HG03521 (cell line): ENCODE measurements around the gene LOXHD1.

Experiments used
- ATAC-seq: cut with Tn5 transposase; IDR thresholded peaks from one replicate; pipeline ENCODE4 v1.9.1; 2021; ENCODE audit warnings: mild to moderate bottlenecking, moderate library complexity; ENCODE audit not compliant: unreplicated experiment

The LOXHD1 gene

GRCh38 chr18:46672062-46672970 is 15.3 kb upstream of the LOXHD1 start:
- no peak for ATAC-seq

- ATAC-seq = no peak
Measured at GRCh38 chr18:46668694-46669093, 11.7 kb upstream of the LOXHD1 start.

- ATAC-seq = no peak
Measured at GRCh38 chr18:46668135-46668534, 11.1 kb upstream of the LOXHD1 start.

GRCh38 chr18:46663539-46663938 is 6.5 kb upstream of the LOXHD1 start:
- ATAC-seq = no peak

GRCh38 chr18:46660957-46661749 is 4.1 kb upstream of the LOXHD1 start:
- no peak for ATAC-seq

- no peak for ATAC-seq
Measured at GRCh38 chr18:46659484-46659883, 2.5 kb upstream of the LOXHD1 start.

- ATAC-seq = no peak
Measured at GRCh38 chr18:46656326-46657114, 500 bp downstream of the LOXHD1 start.

GRCh38 chr18:46652372-46652771 is 4.6 kb downstream of the LOXHD1 start:
- no peak for ATAC-seq

- ATAC-seq = no peak
Measured at GRCh38 chr18:46650681-46651080, 6.3 kb downstream of the LOXHD1 start.

- no peak for ATAC-seq
Measured at GRCh38 chr18:46649071-46649862, 7.8 kb downstream of the LOXHD1 start.

- no peak for ATAC-seq
Measured at GRCh38 chr18:46646468-46646867, 10.6 kb downstream of the LOXHD1 start.

- ATAC-seq = no peak
Measured at GRCh38 chr18:46642561-46642960, 14.5 kb downstream of the LOXHD1 start.

- ATAC-seq = no peak
Measured at GRCh38 chr18:46641917-46642316, 15.1 kb downstream of the LOXHD1 start.

GRCh38 chr18:46639386-46639785 is 17.6 kb downstream of the LOXHD1 start:
- ATAC-seq = no peak

GRCh38 chr18:46636040-46636630 is 20.9 kb downstream of the LOXHD1 start:
- ATAC-seq = no peak

- no peak for ATAC-seq
Measured at GRCh38 chr18:46632401-46633071, 24.5 kb downstream of the LOXHD1 start.

GRCh38 chr18:46630991-46631390 is 26.0 kb downstream of the LOXHD1 start:
- ATAC-seq = no peak

- no peak for ATAC-seq
Measured at GRCh38 chr18:46630160-46630559, 26.9 kb downstream of the LOXHD1 start.

GRCh38 chr18:46629361-46629760 is 27.7 kb downstream of the LOXHD1 start:
- ATAC-seq = no peak
